Mesendoderm (in vitro differentiated cells): ENCODE results near the gene POMP. TPM values are rescaled to one million over a fixed set of nuclear protein-coding genes. Genes with fewer than 3 reads are reported as not detected.

ENCODE experiments used
- DNase-seq: peaks from one replicate; pipeline ENCODE4 v3.0.0; 2013
- H2AK5ac ChIP-seq: 2 replicates; pipeline ENCODE4 v1.6.1; 2013; ENCODE audit warnings: low read length, inconsistent platforms
- H2BK120ac ChIP-seq: 2 replicates; pipeline ENCODE4 v1.6.1; 2013; ENCODE audit warnings: low read depth, mild to moderate bottlenecking, low read length, moderate library complexity, mixed read lengths
- H2BK15ac ChIP-seq: replicated peaks from 2 replicates; pipeline ENCODE4 v1.6.1; 2013; ENCODE audit warnings: low read depth, mild to moderate bottlenecking, moderate library complexity
- H2BK5ac ChIP-seq: 2 replicates; pipeline ENCODE4 v1.6.1; 2013; ENCODE audit warnings: low read length, inconsistent platforms
- H3K18ac ChIP-seq: 2 replicates; pipeline ENCODE4 v1.6.1; 2013; ENCODE audit warnings: mild to moderate bottlenecking, low read length, mixed read lengths
- H3K23ac ChIP-seq: one replicate; pipeline ENCODE4 v1.6.1; 2013; ENCODE audit warnings: low read length
- H3K27ac ChIP-seq: 2 replicates; pipeline ENCODE4 v1.5.1; 2013; ENCODE audit warnings: low read depth, mild to moderate bottlenecking, inconsistent platforms, low read length, moderate library complexity
- H3K27me3 ChIP-seq: 2 replicates; pipeline ENCODE4 v1.6.1; 2013; ENCODE audit warnings: low read length, control low read depth, mild to moderate bottlenecking, inconsistent platforms; ENCODE audit not compliant: insufficient read depth, poor library complexity
- H3K36me3 ChIP-seq: 2 replicates; pipeline ENCODE4 v1.6.1; 2013; ENCODE audit warnings: low read length, inconsistent platforms; ENCODE audit not compliant: control insufficient read depth, insufficient read depth
- H3K4ac ChIP-seq: one replicate; pipeline ENCODE4 v1.6.1; 2013; ENCODE audit warnings: low read depth, mild to moderate bottlenecking, low read length, moderate library complexity
- H3K4me1 ChIP-seq: 2 replicates; pipeline ENCODE4 v1.6.1; 2013; ENCODE audit warnings: low read depth, low read length, inconsistent platforms; ENCODE audit not compliant: control insufficient read depth
- H3K4me2 ChIP-seq: 2 replicates; pipeline ENCODE4 v1.6.1; 2013; ENCODE audit warnings: low read length
- H3K4me3 ChIP-seq: 2 replicates; pipeline ENCODE4 v1.5.1; 2013; ENCODE audit warnings: mild to moderate bottlenecking, low read length
- H3K56ac ChIP-seq: one replicate; pipeline ENCODE4 v1.6.1; 2013; ENCODE audit warnings: low read length
- H3K79me1 ChIP-seq: 2 replicates; pipeline ENCODE4 v1.6.1; 2013; ENCODE audit warnings: low read length, inconsistent platforms
- H3K79me2 ChIP-seq: 2 replicates; pipeline ENCODE4 v1.6.1; 2013; ENCODE audit warnings: mild to moderate bottlenecking, low read length; ENCODE audit not compliant: control insufficient read depth, insufficient read depth
- H3K9ac ChIP-seq: 2 replicates; pipeline ENCODE4 v1.6.1; 2013; ENCODE audit warnings: low read length, inconsistent platforms
- H4K5ac ChIP-seq: one replicate; pipeline ENCODE4 v1.6.1; 2013; ENCODE audit warnings: low read length
- H4K8ac ChIP-seq: one replicate; pipeline ENCODE4 v1.6.1; 2013; ENCODE audit warnings: low read depth, mild to moderate bottlenecking, control low read depth, low read length, moderate library complexity
- WGBS: extraction: QIAGEN DNeasy Blood & Tissue Kit; methylation state at CpG from one replicate; pipeline ENCODE4 v1.1.7; 2013; ENCODE audit warnings: low lambda C conversion rate, missing lambda C conversion rate; ENCODE audit not compliant: insufficient coverage; ENCODE audit errors: extremely low coverage; 5-methylcytosine and 5-hydroxymethylcytosine counted together
- polyA plus RNA-seq, 2 experiments: library from polyadenylated mRNA; stranded (reverse); fragments of 200-250 nt; gene quantifications; one replicate each; pipeline ENCODE4 v1.2.3, GENCODE V29; 2013

The POMP gene
- polyA plus RNA-seq (2013, experiment 1 of 2): 161 TPM
- 158 TPM for polyA plus RNA-seq (2013, experiment 2 of 2)

DNA sequence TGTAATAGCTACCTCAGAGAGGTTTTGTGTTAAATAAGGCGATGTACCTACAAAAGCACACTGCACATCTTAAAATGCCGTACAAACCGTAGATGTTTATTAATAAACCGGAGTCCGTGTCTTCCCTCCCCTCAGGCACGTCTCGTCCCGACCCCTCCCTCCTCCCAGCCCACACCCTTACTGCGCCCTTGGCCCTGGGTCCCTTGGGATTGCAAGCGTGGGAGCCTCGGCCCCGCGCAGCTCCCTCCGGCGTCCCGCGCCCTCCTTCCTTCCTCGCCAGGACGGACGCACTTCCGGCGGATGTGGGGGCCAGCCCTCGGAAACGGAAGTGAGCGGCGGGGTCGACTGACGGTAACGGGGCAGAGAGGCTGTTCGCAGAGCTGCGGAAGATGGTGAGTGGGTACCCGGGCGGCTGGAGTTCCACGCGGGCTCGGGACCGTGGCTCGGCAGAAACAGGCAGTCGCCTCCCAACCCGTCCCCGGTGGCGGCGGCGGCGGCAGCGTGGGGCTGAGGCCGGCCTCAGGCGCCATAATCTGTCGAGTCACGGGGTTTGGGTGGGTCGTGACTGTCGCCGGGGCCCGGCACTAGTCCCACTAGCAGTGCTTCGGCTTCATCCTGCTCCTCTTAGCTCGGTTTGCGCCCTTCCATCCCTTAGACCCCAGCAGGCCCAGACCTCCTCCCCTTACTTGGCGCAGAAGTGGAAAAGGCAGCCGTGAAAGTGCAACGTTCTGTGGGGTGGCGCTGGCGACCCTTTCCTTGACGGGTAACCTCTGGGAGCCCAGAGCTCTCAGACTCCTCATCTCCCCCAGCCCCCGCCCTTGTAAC is at the start of gene POMP:
Gene POMP, plus strand, starts transcription at position 335 of the 825 bp plus-strand sequence. Its CDS starts 55 bp downstream, at position 390.
- Histone ChIP-seq H3K79me1 (peaks cover 11% of the 10 kb centered on the region), H3K79me2 (peaks cover 42% of the 10 kb centered on the region), H3K27me3 (no peaks in the 10 kb centered on the region), H2BK5ac (peak within 1 kb of the TSS; percentile 10), H2AK5ac (no peak within 1 kb of the TSS), H2BK15ac (no peak within 1 kb of the TSS), H3K9ac (peak within 1 kb of the TSS; percentile 87), H4K8ac (no peak within 1 kb of the TSS), H4K5ac (no peak within 1 kb of the TSS), H3K4me1 (peaks cover 1% of the 10 kb centered on the region), H3K36me3 (no peaks in the 10 kb centered on the region), H3K4ac (peak within 1 kb of the TSS; percentile 42), H3K18ac (peak within 1 kb of the TSS; percentile 88), H3K56ac (peak within 1 kb of the TSS; percentile 87), H3K27ac (peak within 1 kb of the TSS; percentile 30), H3K4me2 (peak within 1 kb of the TSS; percentile 65), H2BK120ac (no peak within 1 kb of the TSS), H3K4me3 (peak within 1 kb of the TSS; percentile 67), H3K23ac (no peak within 1 kb of the TSS)
- DNase-seq: peak; percentile 91
- no CpG with 5 or more reads among the region's 64 CpGs for WGBS

DNA sequence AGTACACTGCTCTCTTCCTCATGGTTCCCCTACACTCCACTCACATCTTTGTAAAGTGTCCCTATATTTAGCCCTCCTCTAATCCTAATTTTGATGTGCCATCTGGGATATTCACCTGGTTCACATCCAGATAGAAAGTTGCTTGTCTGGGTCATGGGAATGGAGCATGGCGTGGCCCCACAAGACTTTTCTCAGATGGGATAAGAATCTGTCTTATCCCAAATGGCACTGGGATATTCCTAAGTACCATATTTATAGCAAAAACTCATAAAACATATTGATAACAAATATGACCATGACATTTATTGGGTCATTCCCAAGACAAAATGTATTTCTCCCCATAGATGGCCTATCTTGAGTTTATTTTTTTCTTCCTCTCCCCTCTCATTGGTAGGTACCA is 49.5 kb upstream of the POMP start:
- no peak overlapping the region for H2BK15ac ChIP-seq
- peaks cover 3% of the 10 kb centered on the region for H3K4me1 ChIP-seq
- no peak overlapping the region for H2BK120ac ChIP-seq
- no peak overlapping the region for H3K9ac ChIP-seq
- WGBS: no CpG with 5 or more reads among the region's 1 CpG
- no peaks in the 10 kb centered on the region for H3K27me3 ChIP-seq
- no peak for DNase-seq
- H4K8ac ChIP-seq: no peak overlapping the region
- H3K56ac ChIP-seq: no peak overlapping the region
- H2BK5ac ChIP-seq: no peak overlapping the region
- no peak overlapping the region for H2AK5ac ChIP-seq
- H3K4ac ChIP-seq: no peak overlapping the region
- H3K79me2 ChIP-seq: no peaks in the 10 kb centered on the region
- H3K27ac ChIP-seq: no peak overlapping the region
- H3K4me3 ChIP-seq: no peak overlapping the region
- H3K23ac ChIP-seq: no peak overlapping the region
- H3K36me3 ChIP-seq: no peaks in the 10 kb centered on the region
- H4K5ac ChIP-seq: no peak overlapping the region
- no peak overlapping the region for H3K4me2 ChIP-seq
- no peaks in the 10 kb centered on the region for H3K79me1 ChIP-seq
- H3K18ac ChIP-seq: no peak overlapping the region

GRCh38 chr13:28609926-28610325 is 49.0 kb upstream of the POMP start:
- no peak for DNase-seq
- no peaks in the 10 kb centered on the region for H3K27me3 ChIP-seq
- H2BK15ac ChIP-seq: no peak overlapping the region
- H3K79me2 ChIP-seq: no peaks in the 10 kb centered on the region
- no peak overlapping the region for H3K4me3 ChIP-seq
- no peak overlapping the region for H4K5ac ChIP-seq
- peaks cover 3% of the 10 kb centered on the region for H3K4me1 ChIP-seq
- no peak overlapping the region for H2BK120ac ChIP-seq
- H3K56ac ChIP-seq: no peak overlapping the region
- H3K23ac ChIP-seq: no peak overlapping the region
- no peaks in the 10 kb centered on the region for H3K36me3 ChIP-seq
- H2BK5ac ChIP-seq: no peak overlapping the region
- no peaks in the 10 kb centered on the region for H3K79me1 ChIP-seq
- no peak overlapping the region for H3K18ac ChIP-seq
- H3K4me2 ChIP-seq: no peak overlapping the region
- no peak overlapping the region for H3K4ac ChIP-seq
- WGBS: no CpG with 5 or more reads among the region's 1 CpG
- no peak overlapping the region for H3K9ac ChIP-seq
- no peak overlapping the region for H2AK5ac ChIP-seq
- no peak overlapping the region for H4K8ac ChIP-seq
- H3K27ac ChIP-seq: no peak overlapping the region

- Histone ChIP-seq H2BK5ac (no peak overlapping the region), H2AK5ac (no peak overlapping the region), H4K5ac (no peak overlapping the region), H3K23ac (no peak overlapping the region), H3K4me1 (peaks cover 3% of the 10 kb centered on the region), H2BK15ac (no peak overlapping the region), H3K36me3 (no peaks in the 10 kb centered on the region), H3K27ac (no peak overlapping the region), H3K27me3 (no peaks in the 10 kb centered on the region), H3K9ac (no peak overlapping the region), H3K18ac (no peak overlapping the region), H3K4ac (no peak overlapping the region), H3K4me2 (no peak overlapping the region), H3K79me2 (no peaks in the 10 kb centered on the region), H4K8ac (no peak overlapping the region), H3K79me1 (no peaks in the 10 kb centered on the region), H2BK120ac (no peak overlapping the region), H3K56ac (no peak overlapping the region), H3K4me3 (no peak overlapping the region)
- no CpG with 5 or more reads among the region's 6 CpGs for WGBS
- no peak for DNase-seq
Observed at GRCh38 chr13:28610996-28611395, 47.9 kb upstream of the POMP start.

GRCh38 chr13:28611654-28612131 is 47.2 kb upstream of the POMP start:
- DNase-seq: peak; percentile 84
- no peaks in the 10 kb centered on the region for H3K27me3 ChIP-seq
- no CpG with 5 or more reads among the region's 7 CpGs for WGBS

More at GRCh38 chr13:28611654-28612131, 47.2 kb upstream of the POMP start:
- H4K8ac ChIP-seq: no peak overlapping the region
- H3K4ac ChIP-seq: no peak overlapping the region
- no peak overlapping the region for H3K56ac ChIP-seq
- no peaks in the 10 kb centered on the region for H3K36me3 ChIP-seq
- H2BK5ac ChIP-seq: no peak overlapping the region
- peaks cover 3% of the 10 kb centered on the region for H3K4me1 ChIP-seq
- H3K4me3 ChIP-seq: no peak overlapping the region
- no peak overlapping the region for H4K5ac ChIP-seq
- no peaks in the 10 kb centered on the region for H3K79me2 ChIP-seq
- H3K79me1 ChIP-seq: no peaks in the 10 kb centered on the region
- H3K4me2 ChIP-seq: no peak overlapping the region
- no peak overlapping the region for H3K27ac ChIP-seq
- no peak overlapping the region for H3K18ac ChIP-seq
- no peak overlapping the region for H2AK5ac ChIP-seq
- H3K9ac ChIP-seq: no peak overlapping the region
- no peak overlapping the region for H2BK15ac ChIP-seq
- H2BK120ac ChIP-seq: no peak overlapping the region
- H3K23ac ChIP-seq: no peak overlapping the region
